Measurements from ENCODE around the gene THOC3.
"Not testable (repeated sequence)": the region's sequence is repeated elsewhere in the genome, so short reads cannot be mapped to it uniquely, and the experiment has no call there.

DNA sequence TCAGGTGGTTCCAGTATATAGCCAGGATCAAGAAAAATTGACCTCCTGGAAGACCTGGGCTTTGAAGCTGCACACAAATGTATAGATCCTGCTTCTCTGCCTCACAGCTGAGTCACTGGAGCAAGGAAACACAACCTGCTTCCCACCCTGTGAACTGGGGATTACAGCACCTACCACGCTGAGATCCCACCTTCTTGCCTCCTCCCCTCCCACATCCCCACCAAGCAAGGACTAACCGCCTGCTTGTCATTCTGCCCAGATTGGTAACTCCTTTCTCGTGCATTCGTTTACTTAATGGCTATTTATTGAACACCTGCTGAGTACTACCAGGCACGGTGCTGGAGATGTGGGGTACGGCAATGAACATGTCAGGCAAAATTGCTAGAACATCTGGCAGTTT, 14.0 kb downstream of the THOC3 start:
- TF ChIP-seq, protein P1, sequence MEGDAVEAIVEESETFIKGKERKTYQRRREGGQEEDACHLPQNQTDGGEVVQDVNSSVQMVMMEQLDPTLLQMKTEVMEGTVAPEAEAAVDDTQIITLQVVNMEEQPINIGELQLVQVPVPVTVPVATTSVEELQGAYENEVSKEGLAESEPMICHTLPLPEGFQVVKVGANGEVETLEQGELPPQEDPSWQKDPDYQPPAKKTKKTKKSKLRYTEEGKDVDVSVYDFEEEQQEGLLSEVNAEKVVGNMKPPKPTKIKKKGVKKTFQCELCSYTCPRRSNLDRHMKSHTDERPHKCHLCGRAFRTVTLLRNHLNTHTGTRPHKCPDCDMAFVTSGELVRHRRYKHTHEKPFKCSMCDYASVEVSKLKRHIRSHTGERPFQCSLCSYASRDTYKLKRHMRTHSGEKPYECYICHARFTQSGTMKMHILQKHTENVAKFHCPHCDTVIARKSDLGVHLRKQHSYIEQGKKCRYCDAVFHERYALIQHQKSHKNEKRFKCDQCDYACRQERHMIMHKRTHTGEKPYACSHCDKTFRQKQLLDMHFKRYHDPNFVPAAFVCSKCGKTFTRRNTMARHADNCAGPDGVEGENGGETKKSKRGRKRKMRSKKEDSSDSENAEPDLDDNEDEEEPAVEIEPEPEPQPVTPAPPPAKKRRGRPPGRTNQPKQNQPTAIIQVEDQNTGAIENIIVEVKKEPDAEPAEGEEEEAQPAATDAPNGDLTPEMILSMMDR (IDR thresholded peaks at IDR 0.05; ENCODE audit: low read depth, low read length, poor library complexity, severe bottlenecking) = not testable (repeated sequence)
- not testable (repeated sequence) for TF ChIP-seq EZH2phosphoT487 (IDR thresholded peaks at IDR 0.05; ENCODE audit: borderline replicate concordance, low read length)

All from DOHH2 (cell line).